GM18498 (cell line): ENCODE data around the gene TNS1.
"Not testable (repeated sequence)": the region's sequence is repeated elsewhere in the genome, so short reads cannot be mapped to it uniquely, and the experiment has no call there.

Experiments used
- ATAC-seq: cut with Tn5 transposase; IDR thresholded peaks from one replicate; pipeline ENCODE4 v1.9.1; 2021; ENCODE audit warnings: mild to moderate bottlenecking, moderate library complexity; ENCODE audit not compliant: unreplicated experiment

The TNS1 gene

GRCh38 chr2:218030409-218031195, 27.8 kb upstream of the TNS1 start:
- no peak for ATAC-seq

GRCh38 chr2:218029366-218030360, 26.9 kb upstream of the TNS1 start:
- no peak for ATAC-seq

- no peak for ATAC-seq
Measured at GRCh38 chr2:218028562-218029348, 26.0 kb upstream of the TNS1 start.

DNA sequence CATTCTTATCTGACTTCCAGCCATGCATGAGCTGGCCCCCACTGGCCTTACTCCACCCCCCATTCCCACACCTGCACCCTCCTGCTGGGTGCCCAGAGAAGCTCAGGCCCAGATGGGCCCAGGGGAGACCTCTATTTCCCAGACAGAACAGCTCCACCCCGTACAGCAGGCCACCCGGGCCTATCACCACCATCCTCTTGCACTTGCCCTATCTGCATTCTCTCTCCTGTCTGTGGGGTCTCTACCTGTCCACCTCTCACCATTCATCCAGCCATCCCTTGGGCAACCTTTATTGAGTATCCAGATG, 25.3 kb upstream of the TNS1 start:
- ATAC-seq, result no peak

- no peak for ATAC-seq
Measured at GRCh38 chr2:218027426-218028188, 24.8 kb upstream of the TNS1 start.

- no peak for ATAC-seq
Measured at GRCh38 chr2:218026676-218027425, 24.1 kb upstream of the TNS1 start.

DNA sequence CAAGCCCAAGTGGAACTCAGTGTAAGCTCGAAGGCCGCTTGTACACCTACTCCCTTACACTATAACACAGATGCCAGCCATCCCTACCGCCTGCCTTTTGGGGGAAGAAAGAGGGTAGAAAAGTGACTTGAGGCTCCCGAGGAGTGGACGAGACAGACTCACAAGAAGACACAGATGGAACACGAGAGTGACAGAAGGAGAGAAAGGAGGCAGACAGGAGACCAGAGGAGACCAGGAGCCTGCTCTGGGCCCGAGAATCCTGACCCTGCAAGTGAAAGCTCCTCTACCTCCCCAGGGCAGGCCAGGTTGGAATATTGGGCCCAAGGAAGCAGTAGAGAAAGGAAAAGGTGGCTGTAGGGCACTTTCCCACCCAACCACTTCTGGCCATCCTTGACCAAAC, 23.4 kb upstream of the TNS1 start:
- no peak for ATAC-seq

DNA sequence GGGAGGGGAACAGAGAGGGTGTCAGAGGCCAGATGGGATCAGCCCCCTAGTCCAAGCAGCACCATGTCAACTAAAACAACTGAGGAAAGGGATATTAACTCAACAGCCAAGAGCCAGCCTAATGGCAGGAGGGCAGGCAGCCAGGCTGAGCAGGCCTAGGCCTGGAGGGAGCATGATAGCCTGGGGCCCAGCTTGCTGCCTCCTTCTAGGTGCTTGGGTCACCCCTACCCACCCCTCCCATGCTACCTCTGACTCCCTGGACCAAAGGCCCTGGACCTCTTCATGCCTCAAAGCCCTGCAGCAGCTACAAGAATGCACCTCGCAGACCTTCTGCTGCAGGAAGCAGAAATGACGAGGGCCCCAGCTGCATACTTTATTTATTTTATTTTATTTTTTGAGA, 22.1 kb upstream of the TNS1 start:
- ATAC-seq, result no peak

DNA sequence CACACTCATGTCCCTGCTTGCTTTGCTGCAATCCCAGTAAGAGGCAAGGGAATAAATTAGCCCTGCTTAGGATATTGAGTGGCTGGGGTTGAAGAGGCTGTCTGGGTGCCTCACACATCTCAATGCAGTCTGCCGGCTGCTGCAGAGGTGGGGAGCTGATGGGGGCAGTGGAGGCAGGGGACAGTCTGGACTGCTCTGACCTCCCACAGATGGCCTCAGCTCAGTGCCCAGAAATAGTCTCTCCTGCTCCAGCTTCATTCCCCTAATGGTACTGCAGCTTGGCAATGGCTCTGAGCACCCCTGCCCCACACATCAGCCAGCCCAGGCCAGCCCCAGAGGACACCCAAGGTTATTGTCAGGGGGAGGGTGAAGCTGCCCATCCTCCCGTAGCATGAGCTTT, 21.5 kb upstream of the TNS1 start:
- ATAC-seq, result no peak

GRCh38 chr2:218023636-218024035, 20.8 kb upstream of the TNS1 start:
- no peak for ATAC-seq

DNA sequence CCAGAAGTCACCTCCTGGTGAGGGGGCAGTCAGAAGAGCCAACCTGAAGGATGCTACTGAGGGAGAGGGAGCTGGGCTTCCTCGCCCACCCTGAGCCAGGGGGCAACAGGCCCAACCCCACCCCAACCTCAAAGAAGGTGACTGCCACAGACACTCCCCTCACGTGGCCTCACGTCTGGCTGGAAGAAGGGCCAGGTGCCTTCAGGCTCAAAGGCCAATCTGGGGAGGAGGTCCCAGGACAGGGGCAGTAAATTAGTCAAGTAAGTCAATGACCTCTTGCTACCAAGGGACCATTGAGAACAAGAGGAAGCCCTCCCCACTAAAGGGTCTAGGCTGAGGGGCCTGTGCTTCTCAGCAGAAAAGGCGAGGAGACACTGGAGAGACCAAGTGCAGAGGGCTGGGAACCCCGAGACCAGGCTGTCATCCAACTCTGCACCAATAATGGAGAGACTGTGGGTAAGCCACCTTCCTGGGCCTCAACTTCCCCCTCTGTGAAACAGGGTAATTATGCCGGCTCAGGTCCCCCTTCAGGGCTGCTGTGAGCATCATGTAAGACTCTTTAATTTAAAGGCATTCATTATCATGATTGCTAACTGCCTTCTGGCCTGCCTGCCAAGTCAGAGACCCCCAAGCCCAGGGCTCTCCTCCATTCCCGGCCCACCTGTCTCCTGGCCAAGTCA, 20.2 kb upstream of the TNS1 start:
- ATAC-seq, result no peak

- no peak for ATAC-seq
Measured at GRCh38 chr2:218022131-218022850, 19.5 kb upstream of the TNS1 start.

DNA sequence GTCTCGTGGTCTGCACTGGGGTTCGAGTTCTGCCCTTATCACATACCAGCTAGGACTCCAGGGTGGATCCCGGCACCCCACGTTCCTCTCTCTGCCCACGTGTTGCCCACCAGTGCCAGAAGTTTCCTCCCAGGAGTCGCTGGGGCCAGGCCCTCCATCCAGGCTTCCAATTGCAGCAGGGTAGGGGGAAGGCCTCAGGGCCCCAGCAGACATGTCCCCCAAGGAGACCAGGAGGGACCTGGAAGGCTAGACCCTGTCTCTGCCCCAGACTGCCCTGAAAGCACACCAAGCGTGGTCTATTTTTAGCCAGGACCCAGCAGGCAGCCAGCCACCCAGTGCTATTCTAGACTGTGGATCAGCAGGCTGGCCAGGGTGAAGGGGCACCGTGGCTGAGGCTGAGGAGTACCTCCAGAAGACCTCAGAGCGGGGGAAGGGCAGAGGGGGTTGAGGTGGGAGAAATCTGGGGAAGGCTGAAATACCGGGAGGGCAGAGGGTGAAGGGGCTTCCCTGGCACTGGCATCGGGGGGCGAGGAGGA, 18.8 kb upstream of the TNS1 start:
- ATAC-seq, result no peak

DNA sequence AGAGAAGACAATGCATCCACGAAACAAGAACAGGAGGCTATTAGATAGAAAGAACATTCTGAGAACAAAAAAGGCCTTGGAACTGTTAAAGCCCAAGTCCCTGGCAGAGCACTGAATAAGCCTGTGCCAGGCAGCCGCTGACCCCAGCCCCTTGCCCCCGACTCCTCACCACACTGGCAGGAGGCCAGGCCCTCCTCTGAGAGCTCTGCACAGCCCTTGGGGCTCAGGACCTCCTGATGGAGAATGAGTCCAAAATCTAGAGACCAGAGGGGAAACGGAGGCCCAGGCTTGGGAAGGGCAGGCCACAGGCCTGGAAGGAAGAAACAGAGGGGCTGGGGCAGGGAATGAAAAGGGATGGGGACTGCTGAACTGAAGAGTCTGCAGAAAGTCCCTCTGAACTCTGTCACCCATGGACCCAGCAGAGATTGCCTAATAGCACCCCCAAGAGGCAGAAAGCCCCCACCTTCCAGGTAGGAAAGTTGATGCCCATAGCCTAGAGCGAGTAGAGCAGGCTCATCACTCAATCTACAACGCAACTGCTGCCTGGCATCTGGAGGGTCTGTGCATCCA, 18.3 kb upstream of the TNS1 start:
- ATAC-seq, result no peak

- no peak for ATAC-seq
Measured at GRCh38 chr2:218020281-218020680, 17.5 kb upstream of the TNS1 start.

- ATAC-seq, result no peak
Measured at GRCh38 chr2:218019411-218020060, 16.7 kb upstream of the TNS1 start.

DNA sequence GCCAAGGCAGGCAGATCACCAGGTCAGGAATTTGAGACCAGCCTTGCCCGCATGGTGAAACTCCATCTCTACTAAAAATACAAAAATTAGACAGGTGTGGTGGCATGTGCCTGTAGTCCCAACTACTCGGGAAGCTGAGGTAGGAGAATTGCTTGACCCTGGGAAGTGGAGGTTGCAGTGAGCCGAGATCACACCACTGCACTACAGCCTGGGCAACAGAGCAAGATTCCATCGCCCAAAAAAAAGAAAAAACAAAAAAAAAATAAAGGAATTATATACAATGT, 16.0 kb upstream of the TNS1 start:
- ATAC-seq, result not testable (repeated sequence)
